Measurements from ENCODE around the gene SQOR. TPM values are rescaled to one million over a fixed set of nuclear protein-coding genes. Genes with fewer than 3 reads are reported as not detected.

SQOR gene
- total RNA-seq, 1 donor from 2014 or later, result 310 TPM

DNA sequence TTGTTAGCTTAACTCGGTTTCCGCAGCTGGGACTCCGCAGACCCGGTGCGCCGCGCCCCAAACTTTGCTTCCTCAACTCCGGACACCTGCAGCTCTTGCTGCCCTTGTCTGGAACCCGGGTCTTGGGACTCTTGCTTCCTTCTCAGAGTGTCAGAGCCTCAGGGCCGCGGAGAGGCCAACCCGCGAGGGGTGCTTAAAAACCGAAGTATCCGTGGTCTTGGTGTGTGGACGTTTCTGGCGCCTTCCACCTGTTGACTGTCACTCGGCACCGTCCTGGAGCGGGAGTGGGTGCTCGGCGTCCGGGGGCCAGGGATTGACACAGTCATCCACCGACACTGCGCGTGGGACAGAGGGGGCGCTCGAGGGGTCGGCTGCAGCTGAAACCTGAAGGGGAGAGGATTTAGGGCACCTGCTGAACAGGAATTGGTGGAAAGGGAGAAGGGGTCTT is 386 bp downstream of the SQOR start:
- H3K4me3 ChIP-seq (ENCODE audit: low read depth, low read length), result peak overlapping the region; percentile 84
- no peak for FAIRE-seq
- no peak for DNase-seq (ENCODE audit: low read depth)
- no peaks in the 10 kb centered on the region for H3K27me3 ChIP-seq (ENCODE audit: control insufficient read depth, insufficient read depth, low read length)
- no peaks in the 10 kb centered on the region for H3K36me3 ChIP-seq (ENCODE audit: control insufficient read depth, insufficient read depth, low read length)
- TF ChIP-seq, protein P1, sequence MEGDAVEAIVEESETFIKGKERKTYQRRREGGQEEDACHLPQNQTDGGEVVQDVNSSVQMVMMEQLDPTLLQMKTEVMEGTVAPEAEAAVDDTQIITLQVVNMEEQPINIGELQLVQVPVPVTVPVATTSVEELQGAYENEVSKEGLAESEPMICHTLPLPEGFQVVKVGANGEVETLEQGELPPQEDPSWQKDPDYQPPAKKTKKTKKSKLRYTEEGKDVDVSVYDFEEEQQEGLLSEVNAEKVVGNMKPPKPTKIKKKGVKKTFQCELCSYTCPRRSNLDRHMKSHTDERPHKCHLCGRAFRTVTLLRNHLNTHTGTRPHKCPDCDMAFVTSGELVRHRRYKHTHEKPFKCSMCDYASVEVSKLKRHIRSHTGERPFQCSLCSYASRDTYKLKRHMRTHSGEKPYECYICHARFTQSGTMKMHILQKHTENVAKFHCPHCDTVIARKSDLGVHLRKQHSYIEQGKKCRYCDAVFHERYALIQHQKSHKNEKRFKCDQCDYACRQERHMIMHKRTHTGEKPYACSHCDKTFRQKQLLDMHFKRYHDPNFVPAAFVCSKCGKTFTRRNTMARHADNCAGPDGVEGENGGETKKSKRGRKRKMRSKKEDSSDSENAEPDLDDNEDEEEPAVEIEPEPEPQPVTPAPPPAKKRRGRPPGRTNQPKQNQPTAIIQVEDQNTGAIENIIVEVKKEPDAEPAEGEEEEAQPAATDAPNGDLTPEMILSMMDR (IDR thresholded peaks at IDR 0.05; ENCODE audit: insufficient read depth, low read length, severe bottlenecking), result peak; percentile 61

DNA sequence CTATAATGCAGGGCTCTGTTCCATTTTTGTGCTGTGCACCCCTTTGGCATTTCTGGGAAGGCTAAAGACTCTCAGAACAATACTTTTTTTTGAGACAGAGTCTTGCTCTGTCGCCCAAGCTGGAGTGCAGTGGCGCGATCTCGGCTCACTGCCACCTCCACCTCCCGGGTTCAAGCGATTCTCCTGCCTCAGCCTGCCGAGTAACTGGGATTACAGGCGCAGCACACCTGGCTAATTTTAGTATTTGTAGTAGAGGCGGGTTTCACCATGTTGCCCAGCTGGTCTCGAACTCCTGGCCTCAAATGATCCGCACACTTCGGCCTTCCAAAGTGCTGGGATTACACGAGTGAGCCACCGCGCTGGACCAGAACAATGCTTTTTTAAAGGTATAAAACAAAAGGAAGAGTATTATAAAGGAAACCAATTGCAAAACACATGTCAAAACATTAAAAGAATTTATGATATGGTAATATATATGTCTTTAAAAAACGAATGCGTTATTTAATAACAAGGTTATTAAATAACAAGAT is 999 bp downstream of the SQOR start:
- FAIRE-seq, result no peak
- peak overlapping the region; percentile 84 for H3K4me3 ChIP-seq (ENCODE audit: low read depth, low read length)
- no peaks in the 10 kb centered on the region for H3K36me3 ChIP-seq (ENCODE audit: control insufficient read depth, insufficient read depth, low read length)
- DNase-seq (ENCODE audit: low read depth), result no peak
- H3K27me3 ChIP-seq (ENCODE audit: control insufficient read depth, insufficient read depth, low read length), result no peaks in the 10 kb centered on the region
- TF ChIP-seq, protein P1 (IDR thresholded peaks at IDR 0.05; ENCODE audit: insufficient read depth, low read length, severe bottlenecking), result no peak

- H3K27me3 ChIP-seq (ENCODE audit: control insufficient read depth, insufficient read depth, low read length), result no peaks in the 10 kb centered on the region
- no peaks in the 10 kb centered on the region for H3K36me3 ChIP-seq (ENCODE audit: control insufficient read depth, insufficient read depth, low read length)
- TF ChIP-seq, protein P1 (IDR thresholded peaks at IDR 0.05; ENCODE audit: insufficient read depth, low read length, severe bottlenecking), result no peak
- DNase-seq (ENCODE audit: low read depth), result no peak
- no peak for FAIRE-seq
- peak overlapping the region; percentile 2 for H3K4me3 ChIP-seq (ENCODE audit: low read depth, low read length)
These were observed 2.3 kb downstream of the SQOR start for GRCh38 chr15:45637141-45637540.

DNA sequence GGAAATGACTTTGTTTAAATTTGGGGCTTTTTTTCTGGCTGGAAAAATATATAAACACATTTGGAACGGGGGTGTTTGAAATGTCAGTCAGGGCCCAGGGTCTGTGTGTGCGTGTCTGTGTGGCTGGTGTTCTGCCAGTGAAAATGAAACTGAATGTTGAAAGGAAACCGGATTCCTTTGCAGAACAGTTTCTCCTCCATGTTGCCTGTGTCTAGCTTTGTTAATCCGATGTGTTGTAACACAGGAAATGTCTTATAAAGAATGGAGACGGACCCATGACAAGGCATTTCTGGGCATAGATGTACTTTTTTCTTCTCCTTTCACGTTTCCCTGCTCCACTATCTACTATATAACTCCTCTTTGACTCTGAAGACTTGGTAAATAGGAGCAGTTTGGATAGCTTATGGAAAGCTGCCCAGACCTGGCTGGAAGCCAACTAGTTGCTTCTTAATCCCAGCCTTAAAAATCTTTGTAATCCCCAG is 2.8 kb downstream of the SQOR start:
- TF ChIP-seq, protein P1 (IDR thresholded peaks at IDR 0.05; ENCODE audit: insufficient read depth, low read length, severe bottlenecking), result no peak
- H3K36me3 ChIP-seq (ENCODE audit: control insufficient read depth, insufficient read depth, low read length), result no peaks in the 10 kb centered on the region
- DNase-seq (ENCODE audit: low read depth) (peak; percentile 87), FAIRE-seq (no peak)
- H3K4me3 ChIP-seq (ENCODE audit: low read depth, low read length), result peak overlapping the region; percentile 2
- no peaks in the 10 kb centered on the region for H3K27me3 ChIP-seq (ENCODE audit: control insufficient read depth, insufficient read depth, low read length)

GRCh38 chr15:45640616-45641015 is 5.8 kb downstream of the SQOR start:
- H3K36me3 ChIP-seq (ENCODE audit: control insufficient read depth, insufficient read depth, low read length), result no peaks in the 10 kb centered on the region
- peak; percentile 32 for FAIRE-seq
- peak; percentile 99 for DNase-seq (ENCODE audit: low read depth)
- H3K27me3 ChIP-seq (ENCODE audit: control insufficient read depth, insufficient read depth, low read length), result no peaks in the 10 kb centered on the region
- TF ChIP-seq, protein P1 (IDR thresholded peaks at IDR 0.05; ENCODE audit: insufficient read depth, low read length, severe bottlenecking), result no peak
- no peak overlapping the region for H3K4me3 ChIP-seq (ENCODE audit: low read depth, low read length)

DNA sequence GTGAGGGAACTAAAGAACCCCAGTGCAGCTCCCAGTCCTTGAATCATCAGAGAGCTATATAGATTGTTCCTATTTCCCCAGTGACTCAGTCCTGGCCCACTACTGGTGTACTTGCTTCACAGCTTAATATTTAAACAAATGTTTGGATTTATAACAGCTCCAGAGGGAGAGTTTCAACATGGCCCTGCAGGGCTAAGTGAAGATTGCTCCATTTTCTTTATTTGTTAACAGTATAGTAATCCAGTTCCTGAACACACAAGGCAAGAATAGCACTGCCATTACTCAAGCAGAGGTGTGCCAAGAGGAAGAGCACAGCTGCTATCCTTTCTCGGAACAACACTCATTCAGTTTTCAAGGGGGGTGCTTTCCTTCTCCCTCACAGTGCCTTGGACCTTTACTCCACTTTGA is 6.5 kb downstream of the SQOR start:
- FAIRE-seq (peak; percentile 83), DNase-seq (ENCODE audit: low read depth) (peak; percentile 99)
- TF ChIP-seq, protein P1 (IDR thresholded peaks at IDR 0.05; ENCODE audit: insufficient read depth, low read length, severe bottlenecking), result peak; percentile 2
- Histone ChIP-seq H3K36me3 (ENCODE audit: control insufficient read depth, insufficient read depth, low read length) (no peaks in the 10 kb centered on the region), H3K27me3 (ENCODE audit: control insufficient read depth, insufficient read depth, low read length) (no peaks in the 10 kb centered on the region), H3K4me3 (ENCODE audit: low read depth, low read length) (no peak overlapping the region)

Measured in bronchial epithelial cell (primary cell).